IMR-90 (cell line): Measurements from ENCODE around the gene CELSR1. TPM values are rescaled to one million over a fixed set of nuclear protein-coding genes. Genes with fewer than 3 reads are reported as not detected.
A peak's percentile ranks its signal among the peaks of the same experiment; 100 is the strongest.

Experiments
- ATAC-seq: fragments of 200-7000 bp; cut with Tn5 transposase; 2 replicates; pipeline ENCODE4 v1.9.1; 2020; ENCODE audit warnings: low read depth, mild to moderate bottlenecking, moderate library complexity
- BruUV-seq: library from RNA; stranded (reverse); fragments of 400-500 nt; replicated peaks from 2 replicates; lab custom pipeline; 2021; lab: Mats Ljungman, UMichigan
- CTCF ChIA-PET: fragments of 300-600 bp; formaldehyde crosslinking; extraction: SDS; loops from one replicate; lab custom pipeline; 2021; ENCODE audit warnings: antibody characterized with exemption; lab: Yijun Ruan, JAX
- POLR2A ChIA-PET: fragments of 300-600 bp; sonication (Branson Sonifier 250); formaldehyde crosslinking; loops from one replicate; lab custom pipeline; 2022; ENCODE audit warnings: antibody characterized with exemption; ENCODE audit not compliant: unreplicated experiment; lab: Charles Lee
- DNase-seq: peaks from one replicate; pipeline ENCODE4 v3.0.0; 2013
- H2AFZ ChIP-seq: replicated peaks from 2 replicates; pipeline ENCODE3; 2013; ENCODE audit warnings: low read length, mild to moderate bottlenecking; ENCODE audit not compliant: poor library complexity
- H2AK5ac ChIP-seq: 2 replicates; pipeline ENCODE4 v1.6.1; 2013; ENCODE audit warnings: low read depth, low read length, inconsistent platforms
- H2AK9ac ChIP-seq: replicated peaks from 2 replicates; pipeline ENCODE3; 2013; ENCODE audit warnings: mild to moderate bottlenecking, low read depth, low read length, moderate library complexity; ENCODE audit not compliant: poor library complexity
- H2BK120ac ChIP-seq: 2 replicates; pipeline ENCODE4 v1.6.1; 2013; ENCODE audit warnings: low read depth, low read length, inconsistent platforms
- H2BK15ac ChIP-seq: 3 replicates; pipeline ENCODE4 v1.6.1; 2013; ENCODE audit warnings: low read depth, low read length, inconsistent platforms
- H2BK20ac ChIP-seq: 2 replicates; pipeline ENCODE4 v1.6.1; 2013; ENCODE audit warnings: low read depth, mild to moderate bottlenecking, inconsistent platforms, low read length, moderate library complexity
- H2BK5ac ChIP-seq: 2 replicates; pipeline ENCODE4 v1.6.1; 2013; ENCODE audit warnings: mild to moderate bottlenecking, low read depth, low read length, inconsistent platforms; ENCODE audit not compliant: poor library complexity, severe bottlenecking
- H3K14ac ChIP-seq: replicated peaks from 2 replicates; pipeline ENCODE4 v1.6.1; 2013; ENCODE audit warnings: low read depth, low read length, inconsistent platforms
- H3K18ac ChIP-seq: 2 replicates; pipeline ENCODE4 v1.6.1; 2013; ENCODE audit warnings: low read depth, low read length, control low read depth
- H3K23ac ChIP-seq: 2 replicates; pipeline ENCODE4 v1.6.1; 2013; ENCODE audit warnings: low read depth, low read length, inconsistent platforms
- H3K27ac ChIP-seq: 2 replicates; pipeline ENCODE4 v1.5.1; 2013; ENCODE audit warnings: mild to moderate bottlenecking, control low read depth, low read length; ENCODE audit not compliant: insufficient read depth
- H3K27me3 ChIP-seq: 2 replicates; pipeline ENCODE4 v1.6.1; 2013; ENCODE audit warnings: low read length; ENCODE audit not compliant: control insufficient read depth, insufficient read depth
- H3K36me3 ChIP-seq: 2 replicates; pipeline ENCODE4 v1.6.1; 2013; ENCODE audit warnings: low read length, mixed read lengths; ENCODE audit not compliant: control insufficient read depth, insufficient read depth
- H3K4ac ChIP-seq: 2 replicates; pipeline ENCODE4 v1.6.1; 2013; ENCODE audit warnings: low read depth, low read length, inconsistent platforms
- H3K4me1 ChIP-seq: 2 replicates; pipeline ENCODE4 v1.6.1; 2013; ENCODE audit warnings: low read length, mixed read lengths; ENCODE audit not compliant: control insufficient read depth, insufficient read depth
- H3K4me2 ChIP-seq: 2 replicates; pipeline ENCODE4 v1.6.1; 2013; ENCODE audit warnings: low read depth, mild to moderate bottlenecking, control low read depth, low read length, moderate library complexity
- H3K4me3 ChIP-seq: 2 replicates; pipeline ENCODE4 v1.5.1; 2013; ENCODE audit warnings: low read depth, mild to moderate bottlenecking, control low read depth, low read length, moderate library complexity; ENCODE audit not compliant: insufficient read depth
- H3K56ac ChIP-seq: 2 replicates; pipeline ENCODE4 v1.6.1; 2013; ENCODE audit warnings: low read length, inconsistent platforms; ENCODE audit not compliant: insufficient read depth; ENCODE audit errors: extremely low read depth
- H3K79me1 ChIP-seq, 2 experiments: 2 replicates each; pipeline ENCODE4 v1.6.1; 2013; ENCODE audit warnings: low read length in 2 of 2, inconsistent platforms in 1 of 2, low read depth in 1 of 2
- H3K9ac ChIP-seq: 2 replicates; pipeline ENCODE4 v1.6.1; 2013; ENCODE audit warnings: low read depth, low read length, control low read depth
- H3K9me1 ChIP-seq: 2 replicates; pipeline ENCODE4 v1.6.1; 2013; ENCODE audit warnings: low read length, inconsistent platforms; ENCODE audit not compliant: insufficient read depth
- H3K9me3 ChIP-seq: 2 replicates; pipeline ENCODE4 v1.6.1; 2013; ENCODE audit warnings: low read length; ENCODE audit not compliant: control insufficient read depth, insufficient read depth
- H4K20me1 ChIP-seq: 2 replicates; pipeline ENCODE4 v1.6.1; 2013; ENCODE audit warnings: low read length, inconsistent platforms; ENCODE audit not compliant: insufficient read depth
- H4K5ac ChIP-seq: 2 replicates; pipeline ENCODE4 v1.6.1; 2013; ENCODE audit warnings: mild to moderate bottlenecking, low read depth, low read length, control low read depth
- H4K8ac ChIP-seq, 2 experiments: 2 replicates each; pipeline ENCODE4 v1.6.1; 2013; ENCODE audit warnings: low read depth in 2 of 2, low read length in 2 of 2, control low read depth in 1 of 2, inconsistent platforms in 1 of 2
- H4K91ac ChIP-seq: 2 replicates; pipeline ENCODE4 v1.6.1; 2013; ENCODE audit warnings: low read depth, low read length, inconsistent platforms; ENCODE audit not compliant: insufficient read depth
- CEBPB ChIP-seq: IDR thresholded peaks from 2 replicates; pipeline ENCODE4 v1.6.1; 2012; ENCODE audit warnings: low read depth, low read length, improper control_type of control experiment
- CHD1 ChIP-seq: IDR thresholded peaks from 2 replicates; pipeline ENCODE4 v1.6.1; 2012; ENCODE audit warnings: low read depth, low read length, improper control_type of control experiment
- ELK1 ChIP-seq: fragments of 150-350 bp; IDR thresholded peaks from 2 replicates; pipeline ENCODE4 v1.6.1; 2016; ENCODE audit warnings: low read depth, mild to moderate bottlenecking, low read length, moderate library complexity, borderline replicate concordance
- FOS ChIP-seq: fragments of 150-350 bp; IDR thresholded peaks from 2 replicates; pipeline ENCODE4 v1.6.1; 2016; ENCODE audit warnings: low read depth, low read length
- MXI1 ChIP-seq: IDR thresholded peaks from 2 replicates; pipeline ENCODE4 v1.6.1; 2012; ENCODE audit warnings: low read depth, mild to moderate bottlenecking, low read length, moderate library complexity, borderline replicate concordance
- RAD21 ChIP-seq: IDR thresholded peaks from 2 replicates; pipeline ENCODE4 v1.6.1; 2012; ENCODE audit warnings: low read length, improper control_type of control experiment
- RCOR1 ChIP-seq: IDR thresholded peaks from 2 replicates; pipeline ENCODE4 v1.6.1; 2012; ENCODE audit warnings: mild to moderate bottlenecking, low read length, improper control_type of control experiment; ENCODE audit not compliant: insufficient replicate concordance
- RFX5 ChIP-seq: IDR thresholded peaks from 2 replicates; pipeline ENCODE4 v1.8.0; 2012; ENCODE audit warnings: low read depth, mild to moderate bottlenecking, low read length, moderate library complexity
- USF2 ChIP-seq: fragments of 150-350 bp; IDR thresholded peaks from 2 replicates; pipeline ENCODE4 v1.6.1; 2017; ENCODE audit warnings: mild to moderate bottlenecking, antibody characterized with exemption, low read length, low read depth
- WGBS, 2 experiments: methylation state at CpG; one replicate each; pipeline versions ENCODE4 v1.1.5 to v1.1.7; 2013; ENCODE audit warnings: missing lambda C conversion rate in 2 of 2; ENCODE audit not compliant: insufficient read length in 1 of 2; ENCODE audit errors: extremely low coverage in 2 of 2; 5-methylcytosine and 5-hydroxymethylcytosine counted together
- dilution Hi-C: fragments of 300-500 bp; cut with HindIII; formaldehyde crosslinking; loops from one replicate; pipeline ENCODE4 v1.14.3; 2018; ENCODE audit warnings: low sequenced_read_pairs; ENCODE audit not compliant: unreplicated experiment
- in situ Hi-C: fragments of 300-500 bp; cut with MboI; formaldehyde crosslinking; loops from 3 replicates; pipeline ENCODE4 v1.14.3; 2019; ENCODE audit warnings: low sequenced_read_pairs, inconsistent platforms, mixed read lengths
- intact Hi-C: fragments of 100-400 bp; cut with micrococcal nuclease; formaldehyde crosslinking; loops from 2 replicates; pipeline ENCODE4 v1.10.0; 2022
- polyA plus RNA-seq, 3 experiments: library from polyadenylated mRNA; depleted of rRNA; stranded (reverse); fragments of >200 nt; gene quantifications; 2 replicates each; pipeline ENCODE4 v1.2.3, GENCODE V29; 2012; ENCODE audit warnings: low replicate concordance in 1 of 3
- total RNA-seq: library from RNA; depleted of rRNA; stranded (reverse); fragments of >200 nt; gene quantifications from 2 replicates; pipeline ENCODE4 v1.2.3, GENCODE V29; 2012
- TF ChIP-seq, protein P1 (sequence below): conservative IDR thresholded peaks from 2 replicates; pipeline ENCODE4 v1.5.1; 2012; ENCODE audit warnings: mild to moderate bottlenecking, low read depth, low read length, improper control_type of control experiment

Gene CELSR1
- total and polyA plus RNA-seq, 2 of the 4 experiments (the other 2 are of a cell fraction), result 0.36 to 0.82 TPM

DNA sequence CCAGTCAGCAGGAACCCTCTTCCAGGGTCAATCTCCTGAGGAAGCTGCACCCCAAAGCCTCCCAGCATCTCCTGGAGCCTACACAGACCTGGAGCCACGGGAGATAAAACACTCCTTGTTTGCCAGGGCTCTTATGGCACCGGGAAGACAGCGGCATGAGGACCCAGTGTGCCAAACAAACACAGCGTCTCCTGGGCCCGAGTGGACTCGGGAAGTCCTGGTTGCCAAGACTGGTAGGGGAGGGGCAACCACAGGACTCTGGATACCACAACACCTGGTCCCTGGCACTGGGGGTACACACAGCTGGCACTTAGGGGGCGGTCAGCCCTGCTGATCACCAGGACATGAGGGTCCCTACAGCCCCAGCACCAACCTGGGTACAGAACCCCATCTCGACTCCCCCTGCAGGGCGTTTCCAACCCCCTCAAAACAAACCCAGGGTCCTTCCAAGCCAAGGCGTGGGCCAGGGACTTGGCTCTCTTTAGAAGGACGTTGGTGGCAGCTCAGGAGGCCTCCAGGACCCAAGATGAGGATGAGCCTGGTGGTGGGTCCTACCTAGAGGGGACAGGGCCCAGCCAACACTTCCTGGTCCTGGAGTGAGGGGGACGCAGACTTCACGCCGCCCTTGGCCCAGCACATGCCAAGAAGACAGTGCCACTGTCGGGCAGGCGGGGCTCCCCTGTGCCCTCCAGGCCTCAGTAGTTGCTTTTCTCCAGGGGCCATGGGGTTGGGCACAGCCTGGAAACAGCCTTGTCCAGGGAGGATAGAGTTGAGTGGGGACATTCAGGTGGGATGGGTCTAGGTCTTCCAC lies 85.0 kb downstream of the CELSR1 start:
- no peak overlapping the region for H3K9ac ChIP-seq
- no peak overlapping the region for H3K4me2 ChIP-seq
- H3K9me3 ChIP-seq, result no peaks in the 10 kb centered on the region
- H3K36me3 ChIP-seq, result no peaks in the 10 kb centered on the region
- H3K14ac ChIP-seq, result no peak overlapping the region
- no TSS peak for BruUV-seq
- no peak overlapping the region for H4K8ac ChIP-seq
- no peak overlapping the region for H3K23ac ChIP-seq
- H3K4ac ChIP-seq, result no peak overlapping the region
- H3K27ac ChIP-seq, result no peak overlapping the region
- no peak overlapping the region for H3K4me3 ChIP-seq
- intact Hi-C loops (no loop called here), in situ Hi-C loops (no loop called here), dilution Hi-C loops (no loop called here)
- H2AFZ ChIP-seq, result peak overlapping the region; percentile 23
- no peak for ATAC-seq
- no peak overlapping the region for H2AK5ac ChIP-seq
- TF ChIP-seq RCOR1 (no peak), USF2 (no peak), CEBPB (no peak), RFX5 (no peak), ELK1 (no peak), FOS (no peak), CHD1 (no peak), RAD21 (no peak), MXI1 (no peak)
- TF ChIP-seq, protein P1, sequence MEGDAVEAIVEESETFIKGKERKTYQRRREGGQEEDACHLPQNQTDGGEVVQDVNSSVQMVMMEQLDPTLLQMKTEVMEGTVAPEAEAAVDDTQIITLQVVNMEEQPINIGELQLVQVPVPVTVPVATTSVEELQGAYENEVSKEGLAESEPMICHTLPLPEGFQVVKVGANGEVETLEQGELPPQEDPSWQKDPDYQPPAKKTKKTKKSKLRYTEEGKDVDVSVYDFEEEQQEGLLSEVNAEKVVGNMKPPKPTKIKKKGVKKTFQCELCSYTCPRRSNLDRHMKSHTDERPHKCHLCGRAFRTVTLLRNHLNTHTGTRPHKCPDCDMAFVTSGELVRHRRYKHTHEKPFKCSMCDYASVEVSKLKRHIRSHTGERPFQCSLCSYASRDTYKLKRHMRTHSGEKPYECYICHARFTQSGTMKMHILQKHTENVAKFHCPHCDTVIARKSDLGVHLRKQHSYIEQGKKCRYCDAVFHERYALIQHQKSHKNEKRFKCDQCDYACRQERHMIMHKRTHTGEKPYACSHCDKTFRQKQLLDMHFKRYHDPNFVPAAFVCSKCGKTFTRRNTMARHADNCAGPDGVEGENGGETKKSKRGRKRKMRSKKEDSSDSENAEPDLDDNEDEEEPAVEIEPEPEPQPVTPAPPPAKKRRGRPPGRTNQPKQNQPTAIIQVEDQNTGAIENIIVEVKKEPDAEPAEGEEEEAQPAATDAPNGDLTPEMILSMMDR, result no peak
- peaks cover 54% of the 10 kb centered on the region for H3K27me3 ChIP-seq
- H2AK9ac ChIP-seq, result peak overlapping the region; percentile 78
- no peak overlapping the region for H2BK15ac ChIP-seq
- no peak overlapping the region for H4K91ac ChIP-seq
- CTCF ChIA-PET, result no interaction called here
- H3K56ac ChIP-seq, result no peak overlapping the region
- H3K18ac ChIP-seq, result no peak overlapping the region
- POLR2A ChIA-PET, result no interaction called here
- WGBS, 2 experiments, result 67% methylated on average over 3 of the region's 16 CpGs; no CpG with 5 or more reads in 1 of the 2 experiments
- DNase-seq, result no peak
- H3K79me1 ChIP-seq, result no peaks in the 10 kb centered on the region
- H2BK120ac ChIP-seq, result no peak overlapping the region
- no peaks in the 10 kb centered on the region for H3K9me1 ChIP-seq
- H2BK5ac ChIP-seq, result no peak overlapping the region
- no peak overlapping the region for H4K5ac ChIP-seq
- no peaks in the 10 kb centered on the region for H3K4me1 ChIP-seq
- H2BK20ac ChIP-seq, result no peak overlapping the region
- H4K20me1 ChIP-seq, result no peaks in the 10 kb centered on the region
